GM13976 (cell line): ENCODE results near the gene NLGN1.

Experiments used
- DNase-seq: peaks from one replicate; pipeline ENCODE4 v3.0.0; 2012; ENCODE audit warnings: low spot score
- in situ Hi-C: fragments of 300-500 bp; cut with MboI; formaldehyde crosslinking; loops from one replicate; pipeline ENCODE4 v1.12.0; 2022; ENCODE audit warnings: low sequenced_read_pairs, mixed read lengths, inconsistent platforms; ENCODE audit not compliant: unreplicated experiment
- TF ChIP-seq, protein P1 (sequence below): IDR thresholded peaks from 2 replicates; pipeline ENCODE4 v1.5.1; 2012; ENCODE audit warnings: borderline replicate concordance, mild to moderate bottlenecking; ENCODE audit not compliant: insufficient read depth; ENCODE audit errors: extremely low read depth, missing control alignments, control extremely low read depth

Gene NLGN1

GRCh38 chr3:174000675-174001074 lies 603.1 kb downstream of the NLGN1 start:
- in situ Hi-C loops: no loop called here
- TF ChIP-seq, protein P1, sequence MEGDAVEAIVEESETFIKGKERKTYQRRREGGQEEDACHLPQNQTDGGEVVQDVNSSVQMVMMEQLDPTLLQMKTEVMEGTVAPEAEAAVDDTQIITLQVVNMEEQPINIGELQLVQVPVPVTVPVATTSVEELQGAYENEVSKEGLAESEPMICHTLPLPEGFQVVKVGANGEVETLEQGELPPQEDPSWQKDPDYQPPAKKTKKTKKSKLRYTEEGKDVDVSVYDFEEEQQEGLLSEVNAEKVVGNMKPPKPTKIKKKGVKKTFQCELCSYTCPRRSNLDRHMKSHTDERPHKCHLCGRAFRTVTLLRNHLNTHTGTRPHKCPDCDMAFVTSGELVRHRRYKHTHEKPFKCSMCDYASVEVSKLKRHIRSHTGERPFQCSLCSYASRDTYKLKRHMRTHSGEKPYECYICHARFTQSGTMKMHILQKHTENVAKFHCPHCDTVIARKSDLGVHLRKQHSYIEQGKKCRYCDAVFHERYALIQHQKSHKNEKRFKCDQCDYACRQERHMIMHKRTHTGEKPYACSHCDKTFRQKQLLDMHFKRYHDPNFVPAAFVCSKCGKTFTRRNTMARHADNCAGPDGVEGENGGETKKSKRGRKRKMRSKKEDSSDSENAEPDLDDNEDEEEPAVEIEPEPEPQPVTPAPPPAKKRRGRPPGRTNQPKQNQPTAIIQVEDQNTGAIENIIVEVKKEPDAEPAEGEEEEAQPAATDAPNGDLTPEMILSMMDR: no peak
- no peak for DNase-seq

DNA sequence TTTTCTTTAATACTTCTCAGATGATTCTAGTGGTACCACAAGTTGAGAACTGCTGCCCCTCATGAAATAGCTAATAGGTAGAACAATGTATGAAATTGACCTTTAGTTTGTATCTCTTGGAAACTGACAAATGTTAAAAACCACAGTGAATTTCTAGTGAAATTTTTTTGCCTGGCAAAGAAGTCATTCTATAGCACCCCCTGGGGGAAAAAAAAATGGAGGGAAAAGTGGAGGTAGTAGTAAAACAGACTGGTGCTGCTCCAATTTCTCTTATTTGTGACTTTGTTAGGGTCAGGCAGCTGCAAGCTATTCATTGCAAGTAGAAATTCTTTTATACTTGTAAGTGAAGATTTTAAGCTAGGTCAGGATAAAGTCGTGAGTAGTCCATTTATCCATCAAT lies 605.0 kb downstream of the NLGN1 start:
- TF ChIP-seq, protein P1: no peak
- DNase-seq: no peak
- in situ Hi-C loops: no loop called here

GRCh38 chr3:174010907-174011306 lies 613.4 kb downstream of the NLGN1 start:
- in situ Hi-C loops: no loop called here
- DNase-seq: no peak
- TF ChIP-seq, protein P1: no peak

GRCh38 chr3:174016186-174016585 lies 618.6 kb downstream of the NLGN1 start:
- TF ChIP-seq, protein P1: no peak
- in situ Hi-C loops: no loop called here
- no peak for DNase-seq

GRCh38 chr3:174020156-174020555 lies 622.6 kb downstream of the NLGN1 start:
- no peak for DNase-seq
- TF ChIP-seq, protein P1: no peak
- in situ Hi-C loops: no loop called here

DNA sequence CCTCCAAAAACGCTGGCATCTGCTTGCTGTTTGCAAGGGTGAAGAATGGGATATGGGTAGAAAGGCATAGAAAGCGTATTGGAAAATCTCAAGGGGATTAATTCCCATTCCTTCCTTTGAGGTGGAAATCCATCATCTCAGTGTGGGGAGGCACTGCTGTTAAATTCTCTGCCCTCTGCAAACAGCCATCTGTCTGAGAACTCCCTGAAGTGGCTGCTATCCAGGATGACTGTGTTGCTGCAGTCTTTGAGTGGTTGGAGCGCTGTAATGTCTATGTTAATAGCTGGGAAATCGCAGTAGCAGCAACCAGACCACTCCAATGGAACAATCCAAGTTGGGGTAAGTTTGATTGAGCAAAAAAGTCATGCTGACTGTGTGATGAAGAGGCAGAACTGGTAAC lies 625.9 kb downstream of the NLGN1 start:
- TF ChIP-seq, protein P1: no peak
- no peak for DNase-seq
- in situ Hi-C loops: no loop called here

- in situ Hi-C loops: no loop called here
- no peak for DNase-seq
- TF ChIP-seq, protein P1: no peak
Measured at GRCh38 chr3:174028673-174029072, 631.1 kb downstream of the NLGN1 start.
